HG03097 (cell line): ENCODE measurements around the gene ZMIZ1.

Source experiments
- ATAC-seq: cut with Tn5 transposase; IDR thresholded peaks from one replicate; pipeline ENCODE4 v1.9.1; 2021; ENCODE audit not compliant: unreplicated experiment, low FRiP score

Gene ZMIZ1

DNA sequence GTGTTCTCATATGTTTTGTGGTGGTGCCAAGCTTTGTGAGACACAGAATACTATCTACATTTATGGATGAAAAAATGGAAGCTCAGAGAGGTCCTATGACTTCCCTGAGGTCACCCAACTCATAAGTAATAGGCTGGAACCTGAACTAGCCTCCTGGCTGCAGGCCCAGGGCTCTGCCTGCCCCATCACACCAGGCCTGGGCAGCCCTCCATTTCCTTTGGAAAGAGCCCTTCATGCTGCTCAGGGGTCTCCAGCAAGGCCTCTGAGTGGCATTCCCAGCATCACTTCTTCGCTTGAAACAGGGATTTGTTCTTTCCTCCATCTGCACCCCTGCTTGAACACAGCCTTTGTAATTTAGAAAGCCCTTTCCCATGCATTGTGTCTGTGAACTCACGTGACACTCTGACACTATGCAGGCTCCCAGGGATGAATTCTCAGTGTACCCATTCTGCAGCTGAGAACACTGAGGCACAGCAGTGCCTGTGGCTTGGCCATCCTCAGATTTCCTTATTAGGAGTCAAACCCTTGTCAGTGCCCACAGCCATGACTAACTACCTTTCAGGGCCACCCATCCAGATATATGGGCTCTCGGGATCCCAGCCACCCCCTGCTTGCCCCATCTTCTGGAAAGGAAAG is 150.7 kb downstream of the ZMIZ1 start:
- ATAC-seq, result no peak

DNA sequence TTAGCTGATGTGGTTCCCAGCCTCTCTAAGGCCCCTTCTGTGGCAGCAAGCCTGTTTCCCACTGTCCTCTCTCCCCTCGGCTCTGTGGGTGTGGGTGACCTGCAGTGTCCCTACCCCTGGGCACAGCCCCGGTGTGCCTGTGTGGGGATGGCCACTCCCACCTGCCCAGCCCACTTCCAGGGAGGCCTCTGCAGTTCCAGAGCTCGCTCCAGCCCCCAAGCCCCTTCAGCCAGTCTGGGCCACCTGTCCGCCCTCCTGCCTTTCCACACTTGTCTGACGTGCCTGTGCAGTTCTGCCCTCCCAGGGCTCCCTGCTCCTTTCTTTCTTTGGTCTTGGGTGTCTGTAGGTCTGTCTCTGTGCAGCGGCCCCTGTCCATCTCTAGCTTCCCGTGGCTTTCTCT is 151.5 kb downstream of the ZMIZ1 start:
- ATAC-seq, result no peak

GRCh38 chr10:79221110-79222051 is 152.6 kb downstream of the ZMIZ1 start:
- no peak for ATAC-seq

GRCh38 chr10:79222186-79222585 is 153.4 kb downstream of the ZMIZ1 start:
- no peak for ATAC-seq

DNA sequence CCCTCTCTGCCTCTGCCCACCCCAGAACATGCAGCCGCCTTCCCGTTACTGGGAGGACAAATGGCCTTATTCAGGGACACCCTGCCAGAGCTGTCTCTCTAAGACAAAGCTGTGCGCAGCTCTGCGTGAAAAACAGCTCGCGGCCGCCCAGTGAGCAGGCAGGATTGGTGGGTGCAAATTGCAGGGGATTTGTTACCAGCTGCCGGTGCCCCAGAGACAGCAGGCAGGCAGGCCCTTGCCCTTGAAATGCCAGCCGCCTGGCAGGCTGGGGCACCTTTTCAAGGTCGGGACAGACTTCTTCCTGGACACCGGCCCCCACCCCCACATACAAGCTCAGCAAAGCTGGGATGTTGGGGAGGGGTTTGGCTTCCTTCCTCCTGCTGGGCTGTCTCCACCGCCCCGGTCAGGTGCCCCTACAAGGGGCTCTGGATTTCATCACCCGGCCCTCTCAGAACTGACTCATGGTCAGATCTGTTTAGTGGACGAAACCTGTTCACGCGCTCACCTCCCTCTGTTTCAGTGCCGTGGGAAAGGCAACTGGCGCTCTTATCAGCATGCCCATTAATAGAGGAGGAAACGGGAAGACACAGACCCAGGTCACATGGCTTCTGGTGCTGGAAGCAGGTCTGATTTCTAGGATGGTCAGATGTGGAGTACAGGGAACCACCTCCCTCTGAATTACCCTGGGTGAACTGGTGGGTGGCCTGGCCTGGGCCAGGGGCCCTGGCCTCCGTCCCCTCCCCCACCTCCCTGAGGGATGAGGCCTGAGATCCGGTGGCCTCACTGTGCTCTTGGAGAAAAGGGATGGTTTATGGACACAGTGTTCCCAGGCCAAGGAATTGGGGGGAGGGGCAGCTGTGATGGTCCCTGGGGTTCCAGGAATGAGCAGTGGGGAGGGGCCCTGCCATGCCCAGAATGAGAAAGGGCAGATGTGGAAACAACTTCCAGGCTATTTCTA is 154.6 kb downstream of the ZMIZ1 start:
- ATAC-seq, result no peak

GRCh38 chr10:79224263-79224949 is 155.6 kb downstream of the ZMIZ1 start:
- ATAC-seq, result no peak

DNA sequence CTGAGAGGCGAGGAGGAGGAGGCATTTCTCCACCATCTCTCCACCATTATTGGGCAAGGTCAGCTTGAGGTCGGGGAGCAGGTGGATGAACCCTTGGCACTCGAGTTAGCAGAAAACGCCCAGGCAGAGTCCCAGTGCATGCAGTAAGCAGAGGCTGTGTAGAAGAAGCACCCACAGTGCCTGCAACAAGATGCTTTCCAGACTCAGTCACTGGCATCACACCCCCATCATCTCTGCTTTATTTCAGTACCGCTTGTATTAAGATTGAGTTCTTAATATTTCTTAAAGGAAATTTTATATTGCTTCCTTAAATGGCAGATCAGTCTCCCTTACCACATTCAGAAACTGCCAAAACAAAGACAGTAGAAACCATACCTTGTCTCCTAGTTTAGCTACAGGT is 156.2 kb downstream of the ZMIZ1 start:
- no peak for ATAC-seq

DNA sequence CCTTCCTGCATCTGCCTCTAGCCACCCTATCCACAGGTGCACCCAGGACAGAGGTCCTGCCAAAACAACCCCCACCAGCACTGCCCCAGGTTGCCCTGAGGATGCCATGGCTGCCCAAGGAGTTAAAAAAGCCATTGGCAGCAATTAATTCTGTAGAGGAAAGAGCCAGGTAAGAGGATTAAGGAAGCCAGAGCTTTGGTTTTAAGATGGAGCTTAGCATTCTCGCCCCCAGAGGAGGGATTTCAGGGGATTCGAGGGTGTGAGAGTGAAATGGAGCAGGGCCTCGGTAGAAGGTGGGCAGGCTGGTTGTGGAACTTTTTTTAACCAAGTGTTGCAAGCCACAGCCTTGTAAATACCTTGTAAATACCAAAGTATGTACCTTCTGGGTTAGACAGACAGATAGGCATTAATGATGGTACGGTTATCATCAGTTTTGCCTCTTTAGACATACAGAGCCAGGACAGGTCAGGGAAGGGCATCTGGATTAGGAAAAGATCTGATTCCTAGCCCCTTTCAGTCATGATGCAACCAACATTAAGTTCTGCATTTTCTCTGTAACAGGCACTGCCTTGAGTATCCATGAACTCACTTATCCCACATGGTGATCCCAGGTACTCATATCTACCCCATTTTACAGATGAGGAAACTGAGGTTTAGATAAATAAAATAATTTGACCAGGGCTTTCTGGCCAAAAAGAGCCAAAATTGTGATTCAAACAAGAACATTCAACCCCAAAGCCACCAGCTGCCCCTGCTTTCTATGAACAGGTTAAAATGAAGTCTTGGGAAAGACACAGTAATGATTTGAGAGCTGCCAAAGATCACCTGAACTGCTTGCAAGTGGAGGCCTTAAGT is 157.9 kb downstream of the ZMIZ1 start:
- ATAC-seq, result no peak

- no peak for ATAC-seq
Measured at GRCh38 chr10:79229071-79229541, 160.3 kb downstream of the ZMIZ1 start.

DNA sequence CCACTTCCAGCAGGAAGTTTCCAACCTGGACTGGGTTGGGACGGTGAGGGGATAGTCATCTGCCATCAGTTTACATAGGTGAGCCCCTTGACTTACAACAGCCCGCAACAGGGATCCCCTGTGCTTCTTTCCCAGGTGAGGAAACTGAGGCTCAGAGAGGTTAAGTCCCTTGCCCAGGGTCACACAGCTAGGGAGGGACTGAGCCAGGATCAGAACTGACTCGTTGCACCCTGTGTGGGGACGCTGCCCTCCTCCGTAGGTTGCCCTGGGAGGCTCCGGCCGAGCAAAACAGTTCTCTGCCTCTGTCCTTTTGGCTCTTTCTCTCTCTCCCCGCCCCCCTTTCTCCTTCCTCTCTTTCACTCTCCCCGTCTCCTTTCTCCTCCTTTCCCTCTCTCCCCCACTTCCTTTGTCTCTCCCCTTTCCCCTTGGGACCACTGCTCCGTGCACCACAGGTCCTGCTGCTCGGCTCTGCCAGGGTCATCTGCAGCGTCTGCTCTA is 161.1 kb downstream of the ZMIZ1 start:
- no peak for ATAC-seq

- ATAC-seq, result no peak
Measured at GRCh38 chr10:79230328-79230830, 161.6 kb downstream of the ZMIZ1 start.

- no peak for ATAC-seq
Measured at GRCh38 chr10:79230850-79231249, 162.1 kb downstream of the ZMIZ1 start.

- no peak for ATAC-seq
Measured at GRCh38 chr10:79231908-79232307, 163.1 kb downstream of the ZMIZ1 start.

DNA sequence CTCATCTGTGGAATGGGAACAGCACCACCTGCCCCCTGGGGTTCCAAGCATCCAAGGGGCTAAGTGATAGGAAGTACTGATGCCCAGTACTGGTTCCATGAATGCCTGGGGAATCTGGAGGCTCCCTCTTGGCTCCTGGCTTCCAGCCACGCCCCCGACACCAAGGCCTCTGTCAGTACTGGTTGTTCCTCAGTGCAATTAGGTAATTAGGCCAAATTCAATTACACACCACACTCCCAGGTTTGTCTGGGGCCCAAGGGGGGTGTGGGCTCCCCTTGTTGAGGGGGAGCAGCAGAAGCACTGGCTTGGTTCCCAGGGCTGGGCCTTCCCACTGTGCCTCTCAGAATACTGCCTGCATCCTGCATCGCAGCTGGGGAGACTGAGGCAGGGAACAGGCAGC is 164.1 kb downstream of the ZMIZ1 start:
- ATAC-seq, result no peak

- no peak for ATAC-seq
Measured at GRCh38 chr10:79234391-79235315, 165.9 kb downstream of the ZMIZ1 start.

GRCh38 chr10:79235765-79236432 is 167.1 kb downstream of the ZMIZ1 start:
- no peak for ATAC-seq

DNA sequence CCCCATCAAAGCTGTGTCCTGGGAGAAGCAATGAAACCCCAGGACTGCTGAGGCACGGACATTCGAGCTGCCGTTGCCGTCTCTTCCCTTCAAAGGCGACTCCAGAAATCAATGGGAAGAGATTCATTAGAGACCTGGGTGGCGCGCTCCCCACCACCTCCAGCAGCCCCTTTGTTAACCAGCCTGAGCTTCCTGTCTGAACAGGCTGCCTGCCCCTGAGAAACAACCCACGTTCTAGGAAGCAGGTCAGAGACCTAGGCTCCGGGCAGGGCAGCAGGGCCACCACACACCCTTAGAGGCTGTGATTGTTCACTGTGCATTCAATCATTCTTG is 167.6 kb downstream of the ZMIZ1 start:
- no peak for ATAC-seq
